ENCODE measurements around the gene PGA4.

DNA sequence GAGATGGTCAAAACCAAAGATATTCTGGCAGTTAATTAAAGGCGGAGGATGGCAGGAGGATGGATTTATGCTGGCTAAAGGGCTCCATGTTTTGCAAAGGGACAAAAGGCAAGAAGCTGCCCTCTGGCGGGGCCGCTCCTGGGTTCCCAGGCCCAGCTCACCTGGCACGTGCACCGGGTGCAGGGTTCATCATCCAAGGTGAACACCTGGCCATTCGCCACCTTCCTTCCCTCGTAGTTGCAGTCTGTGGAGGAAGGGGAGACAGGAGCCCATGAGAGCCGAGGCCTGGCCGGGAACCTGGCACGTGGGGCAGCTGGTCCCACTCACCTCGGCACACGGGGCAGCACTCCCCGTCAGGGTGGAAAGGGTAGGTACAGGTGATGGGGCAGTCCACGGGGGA, 42.6 kb downstream of the PGA4 start:
- TF ChIP-seq, protein P1, sequence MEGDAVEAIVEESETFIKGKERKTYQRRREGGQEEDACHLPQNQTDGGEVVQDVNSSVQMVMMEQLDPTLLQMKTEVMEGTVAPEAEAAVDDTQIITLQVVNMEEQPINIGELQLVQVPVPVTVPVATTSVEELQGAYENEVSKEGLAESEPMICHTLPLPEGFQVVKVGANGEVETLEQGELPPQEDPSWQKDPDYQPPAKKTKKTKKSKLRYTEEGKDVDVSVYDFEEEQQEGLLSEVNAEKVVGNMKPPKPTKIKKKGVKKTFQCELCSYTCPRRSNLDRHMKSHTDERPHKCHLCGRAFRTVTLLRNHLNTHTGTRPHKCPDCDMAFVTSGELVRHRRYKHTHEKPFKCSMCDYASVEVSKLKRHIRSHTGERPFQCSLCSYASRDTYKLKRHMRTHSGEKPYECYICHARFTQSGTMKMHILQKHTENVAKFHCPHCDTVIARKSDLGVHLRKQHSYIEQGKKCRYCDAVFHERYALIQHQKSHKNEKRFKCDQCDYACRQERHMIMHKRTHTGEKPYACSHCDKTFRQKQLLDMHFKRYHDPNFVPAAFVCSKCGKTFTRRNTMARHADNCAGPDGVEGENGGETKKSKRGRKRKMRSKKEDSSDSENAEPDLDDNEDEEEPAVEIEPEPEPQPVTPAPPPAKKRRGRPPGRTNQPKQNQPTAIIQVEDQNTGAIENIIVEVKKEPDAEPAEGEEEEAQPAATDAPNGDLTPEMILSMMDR (IDR thresholded peaks at IDR 0.05) = no peak
- no peak for TF ChIP-seq POLR2A (IDR thresholded peaks at IDR 0.05)
